GM23338 (cell line): ENCODE data around the gene GAL3ST2.

ENCODE experiments used
- CREB1 ChIP-seq: fragments of 250-450 bp; sonication (Bioruptor Pico); IDR thresholded peaks from 2 replicates; pipeline ENCODE4 v1.5.0; 2020; ENCODE audit warnings: low read depth, mild to moderate bottlenecking, moderate library complexity
- EZH2 ChIP-seq: fragments of 200-600 bp; sonication (generic); IDR thresholded peaks from one replicate; pipeline ENCODE4 v1.8.0; 2017; ENCODE audit warnings: antibody characterized with exemption, mild to moderate bottlenecking, low read depth; ENCODE audit not compliant: unreplicated experiment
- TF ChIP-seq, protein P1 (sequence below), 2 experiments: fragments of 200-600 bp in 1 of 2; sonication (generic) in 1 of 2; conservative IDR thresholded peaks; 2 replicates each; pipeline versions ENCODE4 v1.5.1 to v1.6.1; 2016 to 2017; ENCODE audit warnings: antibody characterized with exemption in 2 of 2, low read depth in 2 of 2, mild to moderate bottlenecking in 2 of 2, moderate library complexity in 1 of 2

DNA sequence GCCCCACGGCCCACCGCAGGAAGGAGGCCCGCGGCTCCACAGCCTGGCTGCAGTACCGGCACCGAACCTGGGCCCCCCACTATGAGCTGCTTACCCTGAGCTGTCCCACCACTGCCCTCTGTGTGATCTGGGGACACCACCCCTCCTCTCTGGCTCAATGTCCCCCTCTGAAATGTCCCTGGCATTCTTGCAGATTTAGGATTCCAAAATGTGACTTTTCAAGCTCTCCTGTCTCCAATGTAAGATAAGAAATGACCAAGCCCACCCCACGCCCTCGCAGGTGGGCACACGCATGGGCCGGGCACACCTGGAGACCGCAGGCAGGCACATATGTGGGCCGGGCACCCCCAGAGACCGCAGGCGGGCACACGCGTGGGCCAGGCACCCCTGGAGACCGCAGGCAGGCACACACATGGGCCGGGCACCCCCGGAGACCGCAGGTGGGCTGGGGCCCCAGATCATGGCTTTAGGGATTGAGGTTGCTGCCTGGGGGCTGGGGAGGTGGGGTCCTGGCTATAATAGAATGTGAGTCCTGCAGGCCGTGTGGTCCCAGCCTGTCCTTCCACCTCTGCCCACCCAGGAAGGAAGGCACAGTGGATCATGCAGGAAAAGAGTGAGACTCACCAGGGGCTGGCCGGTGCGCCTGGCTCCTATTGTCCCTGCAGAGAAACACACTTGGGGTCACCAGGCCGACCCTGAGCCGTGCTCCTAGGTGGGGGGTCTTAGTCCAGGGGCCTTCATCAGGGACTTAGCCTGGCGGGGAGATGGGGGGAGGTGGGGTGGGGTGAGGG is 74.9 kb downstream of the GAL3ST2 start:
- TF ChIP-seq CREB1: no peak
- no peak for TF ChIP-seq EZH2
- TF ChIP-seq, protein P1, sequence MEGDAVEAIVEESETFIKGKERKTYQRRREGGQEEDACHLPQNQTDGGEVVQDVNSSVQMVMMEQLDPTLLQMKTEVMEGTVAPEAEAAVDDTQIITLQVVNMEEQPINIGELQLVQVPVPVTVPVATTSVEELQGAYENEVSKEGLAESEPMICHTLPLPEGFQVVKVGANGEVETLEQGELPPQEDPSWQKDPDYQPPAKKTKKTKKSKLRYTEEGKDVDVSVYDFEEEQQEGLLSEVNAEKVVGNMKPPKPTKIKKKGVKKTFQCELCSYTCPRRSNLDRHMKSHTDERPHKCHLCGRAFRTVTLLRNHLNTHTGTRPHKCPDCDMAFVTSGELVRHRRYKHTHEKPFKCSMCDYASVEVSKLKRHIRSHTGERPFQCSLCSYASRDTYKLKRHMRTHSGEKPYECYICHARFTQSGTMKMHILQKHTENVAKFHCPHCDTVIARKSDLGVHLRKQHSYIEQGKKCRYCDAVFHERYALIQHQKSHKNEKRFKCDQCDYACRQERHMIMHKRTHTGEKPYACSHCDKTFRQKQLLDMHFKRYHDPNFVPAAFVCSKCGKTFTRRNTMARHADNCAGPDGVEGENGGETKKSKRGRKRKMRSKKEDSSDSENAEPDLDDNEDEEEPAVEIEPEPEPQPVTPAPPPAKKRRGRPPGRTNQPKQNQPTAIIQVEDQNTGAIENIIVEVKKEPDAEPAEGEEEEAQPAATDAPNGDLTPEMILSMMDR (conservative IDR thresholded peaks at IDR 0.05; ENCODE audit: low read depth in 2 of 2): no peak
